NCI-H82 treated with DMSO at 0.1 percent for 48 hours (cell line): Measurements from ENCODE around the gene PRKG1.
"Not testable (repeated sequence)": the region's sequence is repeated elsewhere in the genome, so short reads cannot be mapped to it uniquely, and the experiment has no call there.

Experiments
- DNase-seq: peaks from one replicate; lab custom pipeline; 2025; ENCODE audit not compliant: unreplicated experiment; lab: John Stamatoyannopoulos, UW

Gene PRKG1

DNA sequence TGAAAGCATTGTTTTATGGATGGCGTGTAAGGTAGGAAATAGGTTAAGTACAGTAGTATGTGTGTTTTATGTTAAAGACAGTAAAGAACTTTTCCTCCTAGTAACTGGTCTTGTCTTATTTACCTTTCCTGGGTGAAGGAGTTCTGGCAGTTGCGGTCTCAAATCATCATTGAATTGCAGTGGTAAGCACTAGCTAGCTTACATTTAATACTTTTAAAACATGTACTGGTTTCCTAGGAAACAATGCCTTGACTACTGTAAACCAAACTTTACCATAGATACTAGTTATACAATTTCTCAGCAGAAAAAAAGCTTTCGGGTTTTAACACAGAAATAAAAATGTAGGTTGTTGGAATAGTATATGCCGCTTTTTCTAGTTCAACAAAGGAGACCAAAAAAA is 37.7 kb downstream of the PRKG1 start:
- DNase-seq = no peak

DNA sequence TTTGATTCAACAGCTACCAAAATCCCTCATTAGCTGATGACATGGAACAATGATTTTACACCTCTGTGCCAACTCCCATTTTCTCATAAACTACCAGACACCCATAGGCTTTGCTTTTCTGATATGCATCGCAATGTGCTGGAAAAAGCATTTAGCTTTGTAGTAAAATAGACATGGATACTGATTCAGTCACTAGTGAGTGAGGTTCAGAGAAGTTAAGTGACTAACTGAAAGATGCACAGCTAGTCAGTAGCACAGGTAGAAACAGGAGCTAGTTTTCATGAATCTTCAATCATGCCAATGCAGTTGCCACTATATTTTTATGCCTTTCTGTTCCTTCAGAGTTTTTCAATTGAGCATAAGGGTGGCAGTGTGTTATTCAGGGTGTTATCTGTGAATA is 38.7 kb downstream of the PRKG1 start:
- no peak for DNase-seq

DNA sequence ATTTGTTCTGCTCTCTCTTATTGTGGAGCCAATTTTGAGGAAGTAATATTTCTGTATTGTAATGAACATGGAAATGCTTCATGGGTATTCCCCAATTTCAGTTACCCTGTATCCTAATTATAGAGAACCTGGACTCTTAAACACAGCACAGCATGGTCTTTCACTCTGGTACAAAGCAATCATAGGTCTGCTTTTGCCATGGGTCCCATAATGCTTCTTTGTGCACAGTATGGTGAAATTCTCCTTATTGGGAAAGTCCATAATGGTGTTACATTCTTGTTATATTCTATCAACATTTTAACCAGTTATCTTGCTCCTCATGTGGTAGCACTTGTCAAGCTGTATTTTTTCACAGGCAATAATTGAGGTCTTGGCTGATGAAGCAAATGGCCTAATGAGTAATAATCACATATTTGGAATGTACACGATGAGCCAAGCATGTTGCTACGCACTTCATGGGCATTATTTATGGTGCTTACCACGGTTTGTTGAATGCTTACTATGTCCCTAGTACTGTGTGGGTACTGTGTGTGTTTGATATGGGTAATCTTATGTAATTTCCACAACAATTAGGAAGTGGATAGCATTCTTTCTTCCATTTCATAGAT is 42.9 kb downstream of the PRKG1 start:
- DNase-seq = no peak

DNA sequence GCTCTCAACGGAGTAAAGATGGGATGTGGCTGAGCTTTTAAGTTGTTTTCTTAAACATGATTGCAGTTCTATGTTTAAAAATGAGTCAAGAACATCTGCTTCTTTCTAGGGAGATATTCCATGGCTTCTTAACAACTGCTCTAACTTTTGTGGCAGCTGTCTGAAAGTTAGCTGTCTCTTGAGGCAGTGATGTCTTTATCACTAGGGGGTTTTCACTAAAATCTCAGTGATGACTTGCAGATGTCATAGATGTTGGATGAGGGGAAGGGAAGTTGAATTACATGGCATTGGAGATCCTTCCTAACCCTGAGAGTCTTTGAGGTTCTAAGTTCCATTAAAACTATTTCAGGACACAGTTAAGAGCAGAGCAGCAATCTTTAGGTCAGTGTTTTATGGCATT is 43.5 kb downstream of the PRKG1 start:
- no peak for DNase-seq

DNA sequence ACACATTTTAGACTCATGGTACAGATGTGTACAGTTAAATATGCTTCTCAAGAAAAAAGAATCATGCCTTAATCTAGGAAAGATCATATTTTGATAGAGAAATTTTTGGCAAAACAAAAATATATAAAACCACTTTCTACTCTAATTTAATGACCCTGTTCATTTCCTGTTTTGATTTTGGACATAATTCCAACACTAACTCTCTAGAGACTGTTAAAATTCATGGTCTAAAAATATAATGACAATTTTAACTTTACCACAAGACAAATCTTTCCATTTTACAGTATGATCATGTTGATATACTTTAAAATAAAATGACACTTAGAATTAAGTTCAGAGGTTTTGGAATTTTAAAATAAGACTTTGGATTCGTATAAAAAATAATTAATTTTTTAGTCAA is 45.2 kb downstream of the PRKG1 start:
- no peak for DNase-seq

DNA sequence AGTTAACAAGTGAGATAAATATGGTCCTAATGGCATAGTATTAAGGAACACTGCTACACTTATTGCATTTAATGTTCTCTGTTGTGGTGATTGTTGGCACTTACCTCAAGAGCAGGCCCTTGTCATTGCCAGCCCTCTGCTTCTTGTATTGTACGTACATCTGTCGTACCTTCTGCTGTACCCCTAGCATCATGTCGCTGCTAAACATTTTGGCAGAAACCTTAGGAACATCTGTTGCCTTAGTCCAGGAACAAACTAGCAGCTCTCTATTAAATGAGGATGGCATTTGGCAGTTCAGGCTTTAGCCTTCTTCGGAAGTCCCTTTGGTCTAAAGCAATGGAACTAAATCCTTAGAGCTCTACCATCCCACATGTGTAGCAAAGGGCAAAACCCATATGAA is 47.6 kb downstream of the PRKG1 start:
- DNase-seq = no peak

DNA sequence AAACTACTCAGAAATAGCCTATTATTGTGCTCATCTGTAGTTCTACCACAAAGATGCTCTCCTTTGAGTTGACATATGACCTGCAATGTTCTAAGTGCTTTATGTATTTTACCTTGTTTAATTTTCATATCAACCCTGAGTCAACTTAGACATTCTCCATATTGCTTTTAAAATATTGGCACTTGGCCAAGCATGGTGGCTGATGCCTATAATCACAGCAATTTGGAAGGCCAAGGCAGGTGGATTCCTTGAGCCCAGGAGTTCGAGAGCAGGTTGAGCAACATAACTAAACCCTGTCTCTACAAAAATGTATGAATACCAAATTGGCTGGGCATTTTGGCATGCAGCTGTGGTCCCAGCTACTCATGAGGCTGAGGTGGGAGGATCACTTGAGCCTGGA is 50.6 kb downstream of the PRKG1 start:
- no peak for DNase-seq

DNA sequence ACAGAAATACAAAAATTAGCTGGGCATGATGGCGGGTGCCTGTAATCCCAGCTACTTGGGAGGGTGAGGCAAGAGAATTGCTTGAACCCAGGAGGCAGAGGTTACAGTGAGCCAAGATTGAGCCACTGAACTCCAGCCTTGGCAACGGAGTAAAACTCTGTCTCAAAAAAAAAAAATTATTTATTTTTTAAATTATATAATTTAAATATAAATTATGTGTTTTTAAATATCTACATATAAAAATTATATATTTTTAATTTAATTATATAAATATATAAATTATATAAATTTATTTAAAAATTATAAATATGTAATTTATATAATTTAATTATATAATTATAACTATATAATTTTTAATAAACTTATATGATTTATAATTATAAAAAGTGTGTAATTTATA is 51.2 kb downstream of the PRKG1 start:
- DNase-seq = no peak

DNA sequence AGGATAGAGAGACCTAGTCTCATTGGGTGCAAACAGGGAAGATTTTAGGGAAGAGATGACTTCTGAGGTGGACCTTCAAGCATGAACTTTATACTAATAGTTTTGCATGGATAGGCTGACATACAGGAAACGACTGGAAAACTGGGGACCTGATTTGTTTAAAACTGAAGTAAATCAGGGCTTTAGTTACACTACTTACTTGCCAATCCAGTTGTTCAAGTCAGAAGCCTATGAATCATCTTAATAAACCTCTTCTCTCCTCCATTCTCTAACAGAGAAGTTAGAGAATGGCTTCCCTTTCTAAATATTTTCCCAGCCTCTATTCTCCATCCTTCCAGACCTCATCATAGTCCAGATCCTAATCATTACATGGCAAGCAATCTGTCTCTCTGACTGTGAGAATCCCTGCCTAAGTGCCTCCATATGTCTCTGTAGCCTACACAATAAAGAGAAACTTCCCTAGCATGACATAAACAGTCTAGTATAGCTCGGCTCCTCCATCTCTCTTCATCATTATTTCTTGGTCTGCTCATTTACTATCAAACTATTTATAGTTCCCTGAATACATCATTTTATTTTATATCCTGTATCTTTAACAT is 55.8 kb downstream of the PRKG1 start:
- DNase-seq = no peak

DNA sequence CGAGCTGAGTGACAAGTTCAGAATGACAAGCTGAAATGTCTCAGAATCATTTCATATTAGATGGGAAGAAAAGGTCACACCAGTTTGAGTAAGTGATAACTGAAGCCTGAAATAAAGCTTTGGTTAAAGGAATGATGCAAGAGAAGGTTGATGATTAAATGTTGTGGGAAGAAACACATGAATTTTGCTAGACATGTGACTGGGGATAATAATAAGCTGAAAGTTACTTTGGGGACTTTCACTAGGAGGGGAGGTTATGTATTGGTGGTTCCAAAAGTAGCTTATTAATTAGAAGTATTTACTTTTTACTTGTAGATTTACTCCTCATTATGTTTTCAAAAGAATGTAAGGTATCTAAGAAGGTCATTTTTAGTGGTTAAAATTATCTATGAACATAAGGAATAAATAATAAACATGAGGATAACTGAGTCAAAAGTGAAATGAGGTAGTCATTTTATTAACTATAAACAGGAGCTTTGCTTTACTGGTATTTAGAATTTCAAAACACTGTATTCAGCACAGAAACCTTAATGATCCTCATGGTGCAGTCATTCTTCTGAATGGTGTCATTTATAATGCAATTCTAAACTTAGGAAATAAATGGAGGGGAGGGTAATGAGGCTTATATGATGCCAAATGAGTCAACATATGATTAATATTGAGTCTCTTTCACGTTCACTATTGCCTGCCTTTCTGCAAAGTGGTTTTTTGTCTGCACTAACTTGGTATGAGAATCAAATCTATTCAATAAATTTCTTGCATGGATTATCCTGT is 63.7 kb downstream of the PRKG1 start:
- DNase-seq = no peak

DNA sequence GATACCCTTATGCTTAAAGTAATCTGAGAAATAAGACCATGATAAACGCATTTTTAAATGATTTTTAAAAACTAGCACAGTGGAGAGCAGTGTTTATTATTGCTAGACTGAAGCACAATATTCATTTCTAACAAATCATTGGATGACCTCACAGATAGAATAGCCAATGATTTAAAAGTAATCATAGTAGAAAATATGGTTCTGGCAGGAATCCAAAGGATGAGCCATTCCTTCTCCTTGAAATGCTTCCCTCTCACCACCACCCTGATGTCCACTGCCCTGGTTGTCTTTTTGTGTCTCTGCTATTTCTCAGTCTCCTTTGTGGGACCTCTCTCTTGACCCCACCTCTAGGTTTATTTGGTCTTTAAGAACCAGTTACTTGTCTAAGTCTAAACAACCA is 64.9 kb downstream of the PRKG1 start:
- DNase-seq = no peak

DNA sequence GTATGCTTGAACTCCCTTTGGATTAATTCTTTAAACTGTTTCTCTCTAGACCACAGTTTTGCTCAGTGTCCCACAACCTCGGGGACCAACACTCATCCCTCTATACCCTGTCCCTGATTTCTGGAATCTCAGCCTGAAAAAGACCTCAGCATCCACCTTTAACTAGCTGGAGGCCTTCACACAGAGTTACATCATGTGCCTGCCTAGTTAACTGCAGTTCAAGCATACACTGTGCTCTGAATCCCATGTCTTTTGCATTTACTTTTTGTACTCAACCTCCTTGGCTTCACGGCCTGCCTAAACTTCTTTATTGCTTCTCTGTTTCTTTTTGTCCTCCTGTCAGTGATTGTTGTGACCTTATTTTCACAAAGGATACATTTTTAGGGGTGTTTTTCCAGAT is 66.7 kb downstream of the PRKG1 start:
- no peak for DNase-seq

DNA sequence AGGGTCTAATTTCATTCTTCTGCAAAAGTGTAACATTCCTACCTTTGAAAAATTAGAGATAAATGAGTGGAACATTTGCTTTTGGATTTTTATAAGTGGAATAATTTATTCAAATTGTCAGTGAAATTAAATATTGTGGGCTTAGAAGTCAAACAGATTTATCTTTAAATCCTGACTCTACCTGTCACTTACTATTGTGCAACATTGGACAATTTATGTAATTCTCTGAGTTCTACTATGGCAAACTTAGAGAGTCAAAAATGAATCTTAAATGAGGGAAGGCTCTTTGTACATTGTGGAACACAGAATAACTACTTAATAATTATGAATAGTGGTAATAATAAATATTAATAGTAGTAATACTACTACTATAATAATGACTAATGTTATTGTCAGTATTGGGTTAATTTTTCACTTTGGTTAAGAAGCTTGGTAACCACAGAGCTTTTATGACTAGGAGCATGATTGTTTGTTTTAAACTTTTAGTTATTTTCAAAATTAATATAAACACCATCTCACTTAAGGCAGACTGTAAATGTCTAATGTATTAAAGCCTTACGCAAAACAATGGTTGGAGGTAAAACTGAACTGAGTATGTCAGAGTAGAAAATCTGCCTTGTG is 70.0 kb downstream of the PRKG1 start:
- DNase-seq = no peak

DNA sequence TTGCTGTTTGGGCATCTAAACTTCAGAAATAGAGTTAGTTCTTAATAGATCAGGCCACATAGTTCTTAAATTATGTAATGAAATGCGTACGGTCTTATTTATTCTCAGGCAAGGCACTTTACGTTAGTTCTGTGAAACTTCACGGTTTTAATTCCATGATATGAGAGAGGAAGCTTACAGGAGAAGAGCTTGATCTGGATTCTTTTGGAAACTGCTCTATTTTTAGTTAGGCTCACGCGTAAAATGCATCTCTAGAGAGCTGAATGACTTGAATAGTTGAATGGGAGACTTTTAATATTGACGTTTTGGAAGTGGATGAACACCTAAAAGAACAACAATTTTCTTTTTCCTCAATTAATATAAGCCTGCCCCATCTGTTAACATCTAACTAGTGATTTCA is 71.1 kb downstream of the PRKG1 start:
- no peak for DNase-seq

DNA sequence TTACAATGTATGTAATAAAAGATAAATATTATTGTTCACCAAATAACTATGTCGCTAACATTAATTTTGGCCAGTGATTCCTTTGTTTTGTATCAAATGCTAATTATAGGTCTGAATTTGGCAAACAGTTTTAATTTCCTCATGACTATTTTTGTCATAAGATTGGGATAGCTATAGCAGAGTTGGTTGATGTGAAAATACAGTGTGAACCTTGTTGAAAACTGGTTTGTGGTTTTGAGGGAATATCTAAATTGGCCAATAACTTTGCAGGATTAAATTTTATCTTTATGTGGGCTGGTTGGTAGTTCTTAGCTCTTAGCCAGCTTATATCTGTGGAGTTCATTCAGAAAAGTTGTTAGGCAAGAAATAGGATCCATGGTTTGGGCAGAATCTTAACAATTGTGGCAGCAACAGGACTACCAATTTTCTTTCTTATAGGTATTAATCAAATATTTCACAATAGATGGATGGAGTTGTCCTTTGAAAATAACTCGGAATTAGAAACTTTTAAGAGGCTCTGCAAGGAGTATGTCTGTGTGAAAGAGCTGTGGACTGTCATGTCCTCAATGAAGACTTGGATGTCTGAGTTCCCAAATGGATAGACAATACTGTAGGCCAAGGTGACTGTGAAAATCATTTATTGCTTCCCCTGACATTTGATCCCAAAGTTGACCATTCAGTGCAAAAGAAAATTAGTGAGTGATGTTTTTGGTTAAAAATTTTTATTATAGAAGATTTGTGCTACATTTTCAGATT is 73.5 kb downstream of the PRKG1 start:
- DNase-seq = no peak

DNA sequence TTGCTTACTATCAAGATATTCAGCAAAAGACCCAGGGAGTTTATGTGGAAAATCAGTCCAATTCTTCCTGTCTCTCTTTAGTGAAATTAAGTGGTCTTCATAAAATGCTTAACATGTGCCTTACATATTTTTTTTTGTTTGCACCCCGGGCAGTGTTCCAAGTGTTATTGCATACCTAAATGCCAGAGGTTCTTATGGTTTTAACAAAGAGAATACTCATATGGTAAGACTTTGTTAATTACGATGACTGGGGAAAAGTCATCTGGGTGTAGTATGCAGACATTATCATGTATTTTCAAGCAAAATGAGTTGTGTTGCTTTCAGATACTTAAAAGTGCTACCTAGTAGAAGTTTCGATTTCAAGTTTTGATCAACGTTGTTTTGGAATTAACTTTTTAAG is 82.6 kb downstream of the PRKG1 start:
- DNase-seq = no peak

DNA sequence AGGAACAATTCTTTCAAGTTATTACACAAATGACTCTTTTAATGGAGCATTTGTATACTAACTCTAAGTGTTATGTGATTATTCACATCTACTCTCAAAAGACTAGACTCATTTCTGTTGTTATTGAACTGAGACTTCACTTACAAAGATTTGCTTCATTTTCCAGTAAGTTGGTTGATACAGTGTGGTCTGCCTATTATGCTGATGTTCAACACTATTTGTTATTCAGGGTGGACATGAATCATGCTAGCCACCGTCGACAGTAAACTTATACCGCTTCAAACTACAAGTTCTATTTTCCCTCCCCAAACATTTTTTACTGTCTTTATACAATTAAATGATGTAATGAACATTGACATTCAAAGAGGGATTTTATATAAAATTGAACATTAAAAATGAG is 84.5 kb downstream of the PRKG1 start:
- DNase-seq = no peak

DNA sequence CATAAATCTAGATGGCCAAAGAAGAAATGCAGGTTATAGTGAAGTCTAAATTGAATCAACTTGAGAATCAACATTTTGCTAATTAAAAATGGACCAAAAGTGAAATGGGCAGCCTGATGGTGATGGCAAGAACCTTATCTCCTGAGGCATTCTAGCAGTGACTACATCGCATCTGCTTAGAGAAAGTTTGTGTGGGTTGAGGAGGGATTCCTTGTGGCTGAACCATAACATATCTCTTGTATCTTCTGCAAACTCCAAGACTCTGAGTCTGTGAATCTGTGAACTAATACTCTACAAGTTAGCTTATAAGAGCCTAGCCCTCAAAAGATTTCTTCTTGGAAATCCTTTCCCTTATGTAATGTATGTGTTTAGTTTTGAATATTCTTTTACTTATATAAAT is 85.6 kb downstream of the PRKG1 start:
- no peak for DNase-seq

DNA sequence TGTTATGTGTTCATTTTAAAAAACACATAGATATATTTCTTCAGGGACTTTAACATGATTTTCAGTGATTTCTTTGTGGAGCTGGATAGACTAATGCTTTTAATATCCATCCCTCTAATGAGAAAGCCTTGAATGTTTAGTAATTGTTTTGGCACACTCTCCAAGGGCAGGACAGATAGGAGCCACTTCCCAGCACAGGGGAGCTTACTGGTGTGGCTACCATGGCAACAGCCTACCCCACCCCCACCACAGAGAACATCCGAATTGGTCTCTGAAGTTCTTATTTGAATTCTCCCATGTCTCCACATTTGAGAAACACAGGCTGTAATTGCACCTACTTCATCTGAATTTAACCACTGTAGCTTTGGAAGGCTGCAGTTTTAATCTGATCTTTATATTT is 87.7 kb downstream of the PRKG1 start:
- DNase-seq = no peak

DNA sequence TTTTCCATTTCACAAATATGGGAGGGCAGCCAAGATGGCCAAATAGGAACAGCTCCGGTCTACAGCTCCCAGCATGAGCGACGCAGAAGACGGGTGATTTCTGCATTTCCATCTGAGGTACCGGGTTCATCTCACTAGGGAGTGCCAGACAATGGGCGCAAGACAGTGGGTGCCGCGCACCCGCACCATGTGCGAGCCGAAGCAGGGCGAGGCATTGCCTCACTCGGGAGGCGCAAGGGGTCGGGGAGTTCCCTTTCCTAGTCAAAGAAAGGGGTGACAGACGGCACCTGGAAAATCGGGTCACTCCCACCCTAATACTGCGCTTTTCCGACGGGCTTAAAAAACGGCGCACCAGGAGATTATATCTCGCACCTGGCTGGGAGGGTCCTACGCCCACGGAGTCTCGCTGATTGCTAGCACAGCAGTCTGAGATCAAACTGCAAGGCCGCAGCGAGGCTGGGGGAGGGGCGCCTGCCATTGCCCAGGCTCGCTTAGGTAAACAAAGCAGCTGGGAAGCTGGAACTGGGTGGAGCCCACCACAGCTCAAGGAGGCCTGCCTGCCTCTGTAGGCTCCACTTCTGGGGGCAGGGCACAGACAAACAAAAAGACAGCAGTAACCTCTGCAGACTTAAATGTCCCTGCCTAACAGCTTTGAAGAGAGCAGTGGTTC is 89.2 kb downstream of the PRKG1 start:
- DNase-seq = not testable (repeated sequence)
